ENCODE results near the gene TRPC1. TPM values are rescaled to one million over a fixed set of nuclear protein-coding genes. Genes with fewer than 3 reads are reported as not detected.
"Not testable (repeated sequence)": the region's sequence is repeated elsewhere in the genome, so short reads cannot be mapped to it uniquely, and the experiment has no call there.

The TRPC1 gene
- total RNA-seq, 4 donors from 2014 or later, result 18.8 to 46.7 (median 23.4) TPM

GRCh38 chr3:142738396-142738795 is 14.6 kb downstream of the TRPC1 start:
- ATAC-seq, result no peak
- TF ChIP-seq CTCF (IDR thresholded peaks at IDR 0.05), result no peak
- Histone ChIP-seq H3K9me3 (no peaks in the 10 kb centered on the region), H3K36me3 (no peaks in the 10 kb centered on the region), H3K4me1 (no peaks in the 10 kb centered on the region), H3K27ac (no peak overlapping the region), H3K27me3 (no peaks in the 10 kb centered on the region), H3K4me3 (no peak overlapping the region)

GRCh38 chr3:142746646-142747045 is 22.8 kb downstream of the TRPC1 start:
- no peak for TF ChIP-seq POLR2AphosphoS5 (IDR thresholded peaks at IDR 0.05)
- no peak for TF ChIP-seq POLR2A (IDR thresholded peaks at IDR 0.05)
- TF ChIP-seq EP300 (IDR thresholded peaks at IDR 0.05), result no peak
- no peak for TF ChIP-seq CTCF (IDR thresholded peaks at IDR 0.05)
- Histone ChIP-seq H3K27ac (no peak overlapping the region), H3K4me1 (no peaks in the 10 kb centered on the region), H3K4me3 (no peak overlapping the region), H3K36me3 (peaks cover 0 to 29% of the 10 kb centered on the region in 2 donors), H3K9me3 (peaks cover 0 to 4% (median 0%) of the 10 kb centered on the region in 3 donors), H3K27me3 (no peaks in the 10 kb centered on the region)
- no peak for ATAC-seq
- WGBS, 2 donors (ENCODE audit: low coverage in 1 of 2), result 91 to 99% methylated on average over 6 to 7 of the region's 7 CpGs

- H3K9me3 ChIP-seq, H3K27me3 ChIP-seq, ATAC-seq, H3K4me1 ChIP-seq, H3K4me3 ChIP-seq, H3K27ac ChIP-seq: not testable (repeated sequence)
- whole genome bisulfite sequencing, 2 donors (ENCODE audit: low coverage in 1 of 2), result 94 to 95% methylated on average over 4 of the region's 4 CpGs
- peaks cover 0 to 33% of the 10 kb centered on the region in 2 donors for H3K36me3 ChIP-seq
These were observed 26.7 kb downstream of the TRPC1 start for GRCh38 chr3:142750531-142750930.

- not testable (repeated sequence) for H3K4me3 ChIP-seq, ATAC-seq, H3K4me1 ChIP-seq, H3K9me3 ChIP-seq, H3K27me3 ChIP-seq, H3K27ac ChIP-seq
- 64% methylated on average over 2 of the region's 4 CpGs; no CpG with 5 or more reads in 1 of the 2 donors for WGBS, 2 donors (ENCODE audit: low coverage in 1 of 2)
- peaks cover 0 to 33% of the 10 kb centered on the region in 2 donors for H3K36me3 ChIP-seq
These were observed 28.8 kb downstream of the TRPC1 start for GRCh38 chr3:142752605-142753004.

- Histone ChIP-seq H3K9me3 (peaks cover 0 to 4% (median 0%) of the 10 kb centered on the region in 3 donors), H3K27ac (no peak overlapping the region), H3K27me3 (no peaks in the 10 kb centered on the region), H3K4me1 (no peaks in the 10 kb centered on the region), H3K36me3 (peaks cover 0 to 19% of the 10 kb centered on the region in 2 donors), H3K4me3 (no peak overlapping the region)
- TF ChIP-seq EP300 (IDR thresholded peaks at IDR 0.05) (no peak), POLR2A (IDR thresholded peaks at IDR 0.05) (no peak), CTCF (IDR thresholded peaks at IDR 0.05) (no peak), POLR2AphosphoS5 (IDR thresholded peaks at IDR 0.05) (no peak)
- ATAC-seq, result no peak
- WGBS, 2 donors (ENCODE audit: low coverage in 1 of 2), result 89 to 93% methylated on average over 1 of the region's 1 CpG
These were observed 30.7 kb downstream of the TRPC1 start for GRCh38 chr3:142754494-142754893.

- Histone ChIP-seq H3K4me3 (no peak overlapping the region), H3K4me1 (no peaks in the 10 kb centered on the region), H3K27ac (no peak overlapping the region), H3K27me3 (no peaks in the 10 kb centered on the region), H3K9me3 (peaks cover 0 to 9% (median 0%) of the 10 kb centered on the region in 3 donors), H3K36me3 (peaks cover 0 to 48% of the 10 kb centered on the region in 2 donors)
- ATAC-seq, result no peak
- TF ChIP-seq POLR2A (IDR thresholded peaks at IDR 0.05) (no peak), CTCF (IDR thresholded peaks at IDR 0.05) (no peak), POLR2AphosphoS5 (IDR thresholded peaks at IDR 0.05) (no peak), EP300 (IDR thresholded peaks at IDR 0.05) (no peak)
These were observed 44.5 kb downstream of the TRPC1 start for GRCh38 chr3:142768338-142768737.

Data from gastroesophageal sphincter (tissue), 4 donors.